B cell (primary cell): ENCODE data around the gene TAF5L.

Experiments used
- EZH2 ChIP-seq: IDR thresholded peaks from 2 replicates; pipeline ENCODE4 v1.6.1; 2012; ENCODE audit warnings: borderline replicate concordance, low read depth, mild to moderate bottlenecking, moderate library complexity, low read length; ENCODE audit not compliant: insufficient read depth, poor library complexity, severe bottlenecking
- TF ChIP-seq, protein P1 (sequence below): fragments of 200-600 bp; IDR thresholded peaks from one replicate; pipeline ENCODE4 v1.8.0; 2022; ENCODE audit warnings: antibody characterized with exemption, mild to moderate bottlenecking

DNA sequence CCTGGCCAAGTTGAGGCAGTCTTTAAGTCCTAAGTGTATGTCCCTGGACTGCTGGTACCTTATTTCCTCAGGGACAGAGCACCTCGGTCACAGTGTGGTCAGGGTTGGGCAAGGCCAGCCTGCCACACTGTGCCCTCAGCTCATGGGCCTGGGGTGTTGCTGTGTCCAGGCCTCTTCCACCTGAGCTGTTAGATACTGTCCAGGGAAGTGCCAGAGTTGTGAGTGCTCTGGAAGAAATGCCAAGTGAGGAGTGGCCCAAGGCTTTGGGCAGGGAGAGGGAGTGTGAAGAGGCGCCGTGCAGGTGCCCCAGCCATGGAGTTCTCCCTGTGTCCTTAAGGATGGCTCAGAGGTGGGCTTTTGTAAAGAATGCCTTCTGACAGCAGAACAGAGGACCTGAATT, 15.4 kb upstream of the TAF5L start:
- TF ChIP-seq, protein P1, sequence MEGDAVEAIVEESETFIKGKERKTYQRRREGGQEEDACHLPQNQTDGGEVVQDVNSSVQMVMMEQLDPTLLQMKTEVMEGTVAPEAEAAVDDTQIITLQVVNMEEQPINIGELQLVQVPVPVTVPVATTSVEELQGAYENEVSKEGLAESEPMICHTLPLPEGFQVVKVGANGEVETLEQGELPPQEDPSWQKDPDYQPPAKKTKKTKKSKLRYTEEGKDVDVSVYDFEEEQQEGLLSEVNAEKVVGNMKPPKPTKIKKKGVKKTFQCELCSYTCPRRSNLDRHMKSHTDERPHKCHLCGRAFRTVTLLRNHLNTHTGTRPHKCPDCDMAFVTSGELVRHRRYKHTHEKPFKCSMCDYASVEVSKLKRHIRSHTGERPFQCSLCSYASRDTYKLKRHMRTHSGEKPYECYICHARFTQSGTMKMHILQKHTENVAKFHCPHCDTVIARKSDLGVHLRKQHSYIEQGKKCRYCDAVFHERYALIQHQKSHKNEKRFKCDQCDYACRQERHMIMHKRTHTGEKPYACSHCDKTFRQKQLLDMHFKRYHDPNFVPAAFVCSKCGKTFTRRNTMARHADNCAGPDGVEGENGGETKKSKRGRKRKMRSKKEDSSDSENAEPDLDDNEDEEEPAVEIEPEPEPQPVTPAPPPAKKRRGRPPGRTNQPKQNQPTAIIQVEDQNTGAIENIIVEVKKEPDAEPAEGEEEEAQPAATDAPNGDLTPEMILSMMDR = no peak
- no peak for TF ChIP-seq EZH2
